HFFc6 (cell line): ENCODE measurements around the gene NEFH. TPM values are rescaled to one million over a fixed set of nuclear protein-coding genes. Genes with fewer than 3 reads are reported as not detected.

ENCODE experiments used
- DNase-seq: peaks from one replicate; pipeline ENCODE4 v3.0.0-alpha.2; 2018
- H3K27ac Mint-ChIP-seq: 2 replicates; pipeline ENCODE4 v1.8.0; 2020; ENCODE audit warnings: mild to moderate bottlenecking, mixed read lengths
- H3K27me3 Mint-ChIP-seq: 2 replicates; pipeline ENCODE4 v1.8.0; 2021; ENCODE audit warnings: mild to moderate bottlenecking, moderate library complexity, mixed read lengths; ENCODE audit not compliant: insufficient read depth
- H3K36me3 Mint-ChIP-seq: 2 replicates; pipeline ENCODE4 v1.8.0; 2021; ENCODE audit warnings: low read depth, mixed read lengths
- H3K4me1 Mint-ChIP-seq: 2 replicates; pipeline ENCODE4 v1.8.0; 2020; ENCODE audit warnings: low read depth, mixed read lengths
- H3K4me3 Mint-ChIP-seq: 2 replicates; pipeline ENCODE4 v1.8.0; 2020; ENCODE audit warnings: mild to moderate bottlenecking, moderate library complexity, mixed read lengths
- H3K9me3 Mint-ChIP-seq: 2 replicates; pipeline ENCODE4 v1.8.0; 2020; ENCODE audit warnings: mild to moderate bottlenecking, mixed read lengths
- CTCF ChIP-seq: fragments of 200-600 bp; sonication (generic); IDR thresholded peaks from 2 replicates; pipeline ENCODE4 v1.5.0; 2021; ENCODE audit warnings: antibody characterized with exemption, mild to moderate bottlenecking
- total RNA-seq, 6 experiments: library from RNA; stranded (reverse); fragmentation: NEBNext Ultra II Directional; extraction: Animal tissue kit (Norgen Biotek cat#: 25700); gene quantifications; 2 replicates in 1 of 6; 3 replicates in 5 of 6; pipeline ENCODE4 v1.2.3, GENCODE V29; 2021

Gene NEFH
- total RNA-seq, 6 experiments from 2014 or later = not detected

DNA sequence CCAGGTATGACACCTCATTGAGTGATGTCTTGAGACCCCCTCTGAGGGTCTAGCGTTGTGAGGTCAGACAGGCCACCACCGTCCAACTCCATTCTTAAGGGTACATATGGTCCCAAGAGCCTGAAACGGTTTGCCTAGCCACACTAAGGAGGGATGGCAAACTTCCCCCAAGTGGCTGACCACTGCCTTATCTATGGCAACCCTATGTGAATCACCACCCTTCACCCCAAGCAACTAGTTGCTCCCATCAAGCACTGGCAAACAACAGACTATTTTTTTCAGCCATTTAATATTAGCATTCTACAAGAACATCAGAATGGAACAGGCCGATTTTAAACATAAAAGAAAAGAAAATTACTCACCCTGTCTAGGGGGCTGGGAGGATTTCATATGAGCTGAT is 50.7 kb downstream of the NEFH start:
- H3K27me3 Mint-ChIP-seq = no peaks in the 10 kb centered on the region
- DNase-seq = no peak
- peaks cover 36% of the 10 kb centered on the region for H3K36me3 Mint-ChIP-seq
- no peaks in the 10 kb centered on the region for H3K9me3 Mint-ChIP-seq
- H3K4me1 Mint-ChIP-seq = no peaks in the 10 kb centered on the region
- no peak overlapping the region for H3K4me3 Mint-ChIP-seq
- H3K27ac Mint-ChIP-seq = no peak overlapping the region
- no peak for TF ChIP-seq CTCF

DNA sequence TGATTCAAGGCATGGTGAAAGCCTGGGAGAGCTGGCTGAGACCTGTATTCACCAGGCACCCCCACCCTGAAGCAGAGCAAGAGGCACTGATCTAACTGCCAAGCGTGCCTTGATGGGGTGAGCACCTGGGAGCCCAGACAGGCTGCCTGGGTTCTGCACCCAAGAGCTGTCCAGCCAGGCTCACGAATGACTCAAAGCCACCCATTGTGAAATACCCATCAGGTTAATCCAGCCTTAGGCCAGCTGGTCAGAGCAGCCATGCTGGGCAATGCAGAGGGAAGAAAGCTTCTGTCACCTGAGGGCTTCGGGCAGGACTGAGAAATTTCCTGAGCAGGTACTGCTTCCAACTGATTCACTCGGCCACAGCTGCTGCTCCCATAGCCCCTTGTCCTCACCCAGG is 51.4 kb downstream of the NEFH start:
- no peak overlapping the region for H3K27ac Mint-ChIP-seq
- no peak for DNase-seq
- no peaks in the 10 kb centered on the region for H3K4me1 Mint-ChIP-seq
- no peaks in the 10 kb centered on the region for H3K27me3 Mint-ChIP-seq
- TF ChIP-seq CTCF = no peak
- peaks cover 32% of the 10 kb centered on the region for H3K36me3 Mint-ChIP-seq
- no peak overlapping the region for H3K4me3 Mint-ChIP-seq
- no peaks in the 10 kb centered on the region for H3K9me3 Mint-ChIP-seq

GRCh38 chr22:29536411-29536810 is 56.4 kb downstream of the NEFH start:
- Mint-ChIP-seq H3K27me3 (no peaks in the 10 kb centered on the region), H3K36me3 (peaks cover 38% of the 10 kb centered on the region), H3K27ac (no peak overlapping the region), H3K9me3 (no peaks in the 10 kb centered on the region), H3K4me1 (no peaks in the 10 kb centered on the region), H3K4me3 (no peak overlapping the region)
- no peak for DNase-seq
- no peak for TF ChIP-seq CTCF

GRCh38 chr22:29539105-29539504 is 59.1 kb downstream of the NEFH start:
- no peak overlapping the region for H3K4me3 Mint-ChIP-seq
- no peaks in the 10 kb centered on the region for H3K27me3 Mint-ChIP-seq
- peaks cover 35% of the 10 kb centered on the region for H3K36me3 Mint-ChIP-seq
- no peak for TF ChIP-seq CTCF
- no peak for DNase-seq
- no peak overlapping the region for H3K27ac Mint-ChIP-seq
- no peaks in the 10 kb centered on the region for H3K9me3 Mint-ChIP-seq
- H3K4me1 Mint-ChIP-seq = no peaks in the 10 kb centered on the region

Other genes starting within 250 kb of the NEFH start
- 10 to 100 TPM; 19.4 to 24.0 (median 21.0) TPM for gene RHBDD3, start 212.2 kb upstream of the NEFH start, total RNA-seq
- 100 to 1,000 TPM; 200 to 291 (median 270) TPM for gene EWSR1, start 211.9 kb upstream of the NEFH start, total RNA-seq
- gene GAS2L1, start 173.6 kb upstream of the NEFH start, total RNA-seq = 10 to 100 TPM; 40.5 to 48.8 (median 43.3) TPM
- gene RASL10A, start 164.5 kb upstream of the NEFH start, total RNA-seq = under 1 TPM in 2 of 6 experiments, not detected in 4; 0.24 to 0.28 TPM
- 100 to 1,000 TPM in 1 of 6 experiments, 10 to 100 TPM in 5; 89.1 to 101 (median 89.9) TPM for gene AP1B1, start 91.6 kb upstream of the NEFH start, total RNA-seq
- not detected for gene RFPL1, start 41.6 kb upstream of the NEFH start, total RNA-seq
- gene THOC5, start 73.5 kb downstream of the NEFH start, total RNA-seq = 10 to 100 TPM; 50.9 to 55.4 (median 53.0) TPM
- 10 to 100 TPM; 51.5 to 77.5 (median 70.4) TPM for gene NIPSNAP1, start 100.9 kb downstream of the NEFH start, total RNA-seq
- 100 to 1,000 TPM; 161 to 184 (median 176) TPM for gene NF2, start 123.4 kb downstream of the NEFH start, total RNA-seq
- gene CABP7, start 239.8 kb downstream of the NEFH start, total RNA-seq = not detected